SU-DHL-6 (cell line): Measurements from ENCODE around the gene DLG4.

Experiments
- CTCF ChIP-seq: fragments of 200-600 bp; sonication (generic); IDR thresholded peaks from one replicate; pipeline ENCODE4 v1.5.1; 2017; ENCODE audit warnings: antibody characterized with exemption, mild to moderate bottlenecking, low read length, moderate library complexity; ENCODE audit not compliant: insufficient read depth, poor library complexity, severe bottlenecking
- EZH2phosphoT487 ChIP-seq: fragments of 200-600 bp; sonication (generic), shearing (Covaris generic); conservative IDR thresholded peaks from 2 replicates; pipeline ENCODE4 v1.6.1; 2018; ENCODE audit warnings: mild to moderate bottlenecking, antibody characterized with exemption, low read length, moderate library complexity, mixed read lengths

GRCh38 chr17:7218166-7218565 is 1.5 kb downstream of the DLG4 start:
- TF ChIP-seq CTCF (no peak), EZH2phosphoT487 (no peak)
